GM21367 (cell line): ENCODE results near the gene AJAP1.
"Not testable (repeated sequence)": the region's sequence is repeated elsewhere in the genome, so short reads cannot be mapped to it uniquely, and the experiment has no call there.

Experiments
- ATAC-seq: cut with Tn5 transposase; IDR thresholded peaks from one replicate; pipeline ENCODE4 v1.9.1; 2021; ENCODE audit not compliant: unreplicated experiment

Gene AJAP1

DNA sequence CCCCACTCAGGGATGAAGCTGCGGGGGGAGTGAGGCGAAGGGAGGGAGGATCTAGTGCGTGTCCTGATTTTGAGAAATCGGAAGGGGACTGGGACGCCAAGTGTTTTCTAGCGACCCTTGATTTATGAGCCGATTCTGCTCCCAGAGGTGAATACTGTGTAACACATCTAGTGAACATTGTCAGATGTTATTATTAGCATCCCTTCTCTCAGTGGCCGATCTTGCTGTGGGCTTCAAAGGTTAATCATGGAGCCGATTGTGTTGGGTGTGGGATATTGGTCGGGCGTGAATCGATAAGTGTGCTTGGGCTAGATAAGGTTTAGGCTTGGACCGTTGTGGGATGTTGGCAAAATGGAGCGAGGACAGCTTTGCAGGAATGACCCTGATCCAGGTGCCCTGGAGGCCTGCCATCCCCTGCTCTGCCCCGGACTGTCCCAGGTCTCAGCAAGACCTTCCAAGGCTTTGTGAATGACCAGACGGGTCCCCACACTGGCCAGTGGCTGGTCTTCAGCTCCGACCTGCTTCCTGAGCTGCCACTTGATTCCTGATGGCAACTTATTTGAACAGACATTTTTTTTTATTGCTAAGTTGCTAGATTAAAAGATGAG, 2.2 kb downstream of the AJAP1 start:
- ATAC-seq: no peak

DNA sequence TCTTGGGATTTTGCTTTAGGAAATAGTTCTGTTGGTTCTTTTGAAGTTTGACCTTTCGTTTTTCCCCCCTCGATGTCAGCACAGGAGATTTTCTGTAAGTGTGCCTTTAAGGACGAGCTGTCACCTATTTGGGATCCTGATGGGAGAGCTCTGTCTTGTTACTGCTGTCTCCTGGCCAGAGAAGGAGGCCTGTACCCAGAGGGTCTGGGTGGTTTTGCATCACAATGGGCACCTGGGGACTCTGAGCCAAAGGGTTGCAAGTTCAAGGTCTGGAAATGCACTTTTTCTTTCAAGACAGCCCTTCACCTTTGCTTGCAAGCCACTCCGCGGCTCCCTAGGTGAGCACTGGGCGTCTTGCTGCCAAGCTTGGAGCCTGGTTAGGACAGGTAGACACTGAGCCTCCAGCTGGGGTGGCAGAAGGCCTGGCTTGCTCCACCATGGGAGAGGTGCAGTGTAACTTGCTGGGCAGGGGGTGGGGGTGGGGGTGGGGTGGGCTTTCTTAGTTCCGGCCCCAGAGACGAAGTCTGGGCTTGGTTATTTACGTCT, 2.9 kb downstream of the AJAP1 start:
- no peak for ATAC-seq

DNA sequence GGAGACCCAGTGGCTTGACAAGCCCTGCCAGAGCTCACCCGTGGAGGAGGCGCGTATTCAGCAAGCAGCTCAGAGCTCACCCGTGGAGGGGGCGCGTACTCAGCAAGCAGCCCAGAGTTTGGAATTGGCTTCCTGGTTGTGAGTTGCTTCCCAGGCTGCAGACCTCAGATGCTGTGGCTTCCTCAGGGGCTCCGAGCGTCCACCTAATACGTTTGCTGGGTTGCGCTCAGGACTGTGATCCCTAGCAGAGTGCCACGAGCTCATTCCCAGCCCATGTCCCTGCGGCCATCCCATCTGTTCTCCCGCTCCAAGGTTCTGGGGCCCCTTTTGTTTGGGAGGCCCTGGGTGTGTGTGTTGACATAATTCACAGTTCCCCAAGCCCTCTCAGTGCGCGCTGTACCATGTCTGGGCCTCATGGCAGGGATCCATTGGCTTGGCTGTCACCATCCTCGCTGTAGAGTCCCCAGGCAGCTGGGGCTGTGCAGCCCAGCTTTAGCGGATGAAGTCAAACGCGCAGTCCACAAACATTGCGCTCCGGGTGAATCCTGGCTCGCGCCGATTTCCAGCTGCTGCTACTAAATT, 3.6 kb downstream of the AJAP1 start:
- ATAC-seq: no peak

DNA sequence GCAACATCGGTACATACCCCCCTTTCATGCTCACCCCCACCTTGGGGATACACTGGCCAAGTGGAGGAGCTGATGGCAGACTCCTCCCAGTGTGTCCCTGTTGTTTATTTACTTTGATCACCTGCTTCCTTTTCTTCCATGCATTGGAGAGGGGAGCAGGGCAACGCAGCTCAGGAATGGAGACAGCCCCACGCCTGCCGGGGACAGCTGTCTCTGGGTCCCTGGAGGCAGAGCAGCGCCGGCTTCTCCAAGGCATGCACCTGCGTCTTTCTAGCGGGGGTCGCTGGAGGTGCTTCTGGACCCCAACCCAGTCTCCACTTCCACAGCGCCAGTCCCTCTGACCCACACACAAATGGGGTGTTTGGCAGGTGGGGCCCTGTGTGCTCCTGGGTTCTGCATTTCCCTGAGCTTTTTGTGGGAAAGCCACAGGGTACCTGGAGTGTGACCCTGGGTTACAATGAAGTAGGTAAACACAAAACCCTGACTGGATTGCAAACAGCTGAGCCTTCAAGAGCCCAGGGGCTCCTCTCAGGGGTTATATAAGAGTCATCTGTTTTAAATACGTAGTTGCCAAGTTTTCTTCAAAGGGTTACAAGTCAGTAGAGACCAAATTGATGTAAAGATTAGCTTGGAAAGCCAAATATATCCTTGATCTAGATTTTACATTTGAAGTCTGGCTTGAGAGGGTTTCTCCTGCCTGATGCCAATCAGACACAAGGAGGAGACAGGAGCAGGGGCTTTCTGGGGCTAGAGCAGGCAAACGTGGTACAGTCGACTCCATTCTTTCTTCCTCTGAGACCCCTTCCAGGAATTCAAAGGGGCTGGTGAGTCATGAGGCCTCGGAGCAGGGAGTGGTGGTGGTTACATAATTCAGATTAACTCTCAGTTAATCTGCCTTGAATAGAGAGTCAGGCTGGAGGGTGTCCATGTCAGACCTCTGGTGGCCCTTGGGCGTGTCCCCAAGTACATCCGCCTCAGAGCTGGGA, 4.5 kb downstream of the AJAP1 start:
- no peak for ATAC-seq

DNA sequence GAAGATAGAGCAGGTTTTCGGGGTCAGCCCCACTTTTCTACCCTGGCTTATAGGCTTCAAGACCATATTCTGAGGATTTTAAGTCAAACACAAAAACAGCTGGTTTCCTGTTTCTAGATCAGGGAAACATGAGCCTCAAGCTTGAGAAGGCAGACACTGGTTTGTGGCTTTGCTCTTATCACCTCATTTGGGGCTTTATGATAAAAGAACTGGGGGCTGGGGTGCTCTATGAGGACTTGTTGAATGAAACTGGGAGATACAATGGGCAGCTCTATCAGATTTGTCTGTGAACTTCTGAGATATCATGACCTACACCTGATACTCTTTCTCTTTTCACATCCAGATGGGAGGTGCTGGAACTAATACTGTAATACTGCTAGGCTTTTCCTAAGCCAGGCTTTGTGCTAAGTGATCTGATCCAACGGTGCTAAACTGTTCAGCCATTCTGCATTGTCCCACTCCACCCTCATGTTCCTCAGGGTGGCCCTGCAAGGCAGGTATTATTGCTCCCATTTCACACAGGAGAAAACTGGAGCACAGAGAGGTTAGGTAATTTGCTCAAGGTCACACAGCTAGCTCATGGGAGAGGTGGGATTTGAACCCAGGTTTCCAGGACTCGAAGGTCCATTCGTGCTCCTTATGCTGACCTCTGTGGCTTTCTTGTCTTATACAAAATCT, 6.6 kb downstream of the AJAP1 start:
- ATAC-seq: no peak

DNA sequence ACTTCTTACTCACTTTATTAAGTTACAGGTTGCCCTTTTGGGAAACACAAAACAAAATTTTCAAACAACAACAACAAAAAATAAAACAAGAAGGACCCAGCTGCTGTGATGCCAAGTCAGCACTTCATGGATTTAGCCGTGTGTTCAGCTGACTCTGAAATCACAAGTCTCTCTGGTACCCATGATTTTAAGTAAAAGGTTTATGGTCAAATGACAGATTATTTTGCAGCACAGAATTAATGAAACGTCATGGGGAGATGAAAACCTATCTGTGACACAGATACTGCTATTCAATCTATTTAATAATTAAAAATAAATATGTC, 7.1 kb downstream of the AJAP1 start:
- no peak for ATAC-seq

DNA sequence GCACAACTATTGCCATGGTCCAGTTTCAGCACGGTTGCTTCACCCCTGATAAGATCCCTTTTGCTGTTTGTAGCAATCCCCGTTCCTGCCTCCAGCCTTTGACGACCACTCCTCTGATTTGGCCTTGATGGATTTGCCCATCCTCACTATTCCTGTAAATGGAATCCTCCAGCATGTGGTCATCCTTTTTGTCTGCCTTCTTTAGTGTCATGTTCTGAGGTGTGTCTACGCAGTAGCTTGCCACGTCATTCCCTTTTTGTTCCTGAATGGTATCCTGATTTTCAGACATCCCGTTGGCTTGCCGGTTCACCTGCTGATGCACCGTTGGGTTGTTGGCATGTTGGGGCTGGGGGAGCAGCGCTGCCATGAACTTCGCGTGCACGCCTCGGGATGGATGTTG, 7.8 kb downstream of the AJAP1 start:
- ATAC-seq: no peak

DNA sequence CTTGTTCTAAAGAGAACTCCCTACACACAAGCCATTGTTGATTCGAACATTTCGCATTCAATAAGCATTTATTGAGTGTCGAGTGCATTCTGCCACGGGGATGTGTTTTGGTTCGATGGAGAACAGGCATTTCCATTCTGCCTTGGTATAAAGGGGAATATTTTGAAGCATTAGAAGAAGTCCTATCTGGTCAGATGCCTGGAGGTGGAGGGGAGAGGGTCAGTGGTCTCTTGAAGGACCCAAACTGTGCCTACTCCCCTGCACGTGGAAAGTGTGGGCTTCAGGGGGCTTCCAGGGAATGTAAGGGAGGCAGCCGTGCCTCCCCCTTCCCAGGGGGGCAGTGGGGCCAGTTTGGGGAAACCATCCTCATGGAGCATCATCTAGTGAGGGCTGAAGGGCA, 8.3 kb downstream of the AJAP1 start:
- no peak for ATAC-seq

DNA sequence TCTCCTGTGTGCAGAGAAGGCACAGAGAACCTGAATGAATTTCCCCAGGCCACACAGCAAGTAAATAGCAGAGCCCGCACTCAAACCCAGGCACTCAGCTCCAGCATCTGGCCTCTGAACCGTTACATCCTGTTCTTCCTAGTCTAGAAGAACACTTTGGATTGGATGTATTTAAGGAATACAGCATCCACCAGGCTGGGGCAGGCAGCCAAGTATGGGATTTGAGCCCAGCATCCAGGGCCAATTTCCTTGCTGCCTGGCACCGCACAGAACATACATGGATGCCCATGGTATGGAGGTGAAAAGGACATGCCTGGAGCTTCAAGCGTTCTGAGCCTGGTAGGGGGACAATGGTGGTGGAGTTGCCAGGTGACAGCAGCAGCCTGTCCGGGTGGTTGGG, 9.7 kb downstream of the AJAP1 start:
- ATAC-seq: no peak

DNA sequence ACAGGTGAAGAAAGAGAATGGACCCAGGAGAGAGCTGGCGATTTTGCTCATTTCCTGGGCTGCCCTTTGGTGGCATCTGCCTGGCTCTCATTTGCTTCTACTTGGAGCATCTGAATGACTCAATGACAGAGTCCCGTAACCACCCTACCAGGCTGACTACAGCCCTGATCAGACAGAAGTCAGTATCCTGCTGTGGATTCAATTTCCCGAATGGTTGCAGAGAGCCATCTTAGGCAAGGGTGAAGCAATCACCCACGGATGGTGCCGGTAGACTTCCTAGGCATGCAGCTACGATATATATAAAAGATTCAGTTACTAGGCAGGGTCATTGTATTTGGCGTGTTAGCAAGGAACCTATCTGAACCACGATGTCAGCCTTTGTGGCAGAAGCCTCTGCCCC, 10.2 kb downstream of the AJAP1 start:
- ATAC-seq: no peak

DNA sequence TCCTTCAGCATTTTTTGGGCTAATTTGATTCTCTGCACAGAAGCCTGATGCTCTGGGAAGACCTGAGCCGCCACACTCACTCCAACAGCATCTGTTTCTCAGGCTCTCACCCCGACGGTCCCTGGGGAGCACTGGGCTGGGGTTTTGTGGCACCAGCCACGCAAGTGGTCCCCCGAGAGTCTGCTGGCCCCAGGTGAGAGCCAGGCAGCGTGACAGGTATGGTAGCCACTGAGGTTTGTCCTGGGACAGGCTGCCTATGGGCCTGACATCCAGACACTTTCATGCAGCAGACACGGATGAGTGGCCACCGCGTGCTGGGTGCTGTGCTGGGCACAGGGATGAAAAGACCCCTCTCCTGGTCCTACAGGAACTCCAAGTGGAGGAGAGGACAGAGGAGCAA, 11.0 kb downstream of the AJAP1 start:
- ATAC-seq: no peak

DNA sequence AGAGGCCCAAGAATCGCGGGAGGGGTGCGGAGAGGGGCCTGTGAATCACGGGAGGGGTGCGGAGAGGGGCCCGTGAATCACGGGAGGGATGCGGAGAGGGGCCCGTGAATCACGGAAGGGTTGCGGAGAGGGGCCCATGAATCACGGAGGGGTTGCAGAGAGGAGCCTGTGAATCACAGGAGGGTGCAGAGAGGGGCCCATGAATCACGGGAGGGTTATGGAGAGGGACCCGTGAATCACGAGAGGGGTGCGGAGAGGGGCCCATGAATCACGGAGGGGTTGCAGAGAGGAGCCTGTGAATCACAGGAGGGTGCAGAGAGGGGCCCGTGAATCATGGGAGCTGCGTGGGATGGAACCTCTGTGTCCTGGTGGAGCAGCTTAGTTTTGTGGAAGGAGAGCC, 12.3 kb downstream of the AJAP1 start:
- not testable (repeated sequence) for ATAC-seq

DNA sequence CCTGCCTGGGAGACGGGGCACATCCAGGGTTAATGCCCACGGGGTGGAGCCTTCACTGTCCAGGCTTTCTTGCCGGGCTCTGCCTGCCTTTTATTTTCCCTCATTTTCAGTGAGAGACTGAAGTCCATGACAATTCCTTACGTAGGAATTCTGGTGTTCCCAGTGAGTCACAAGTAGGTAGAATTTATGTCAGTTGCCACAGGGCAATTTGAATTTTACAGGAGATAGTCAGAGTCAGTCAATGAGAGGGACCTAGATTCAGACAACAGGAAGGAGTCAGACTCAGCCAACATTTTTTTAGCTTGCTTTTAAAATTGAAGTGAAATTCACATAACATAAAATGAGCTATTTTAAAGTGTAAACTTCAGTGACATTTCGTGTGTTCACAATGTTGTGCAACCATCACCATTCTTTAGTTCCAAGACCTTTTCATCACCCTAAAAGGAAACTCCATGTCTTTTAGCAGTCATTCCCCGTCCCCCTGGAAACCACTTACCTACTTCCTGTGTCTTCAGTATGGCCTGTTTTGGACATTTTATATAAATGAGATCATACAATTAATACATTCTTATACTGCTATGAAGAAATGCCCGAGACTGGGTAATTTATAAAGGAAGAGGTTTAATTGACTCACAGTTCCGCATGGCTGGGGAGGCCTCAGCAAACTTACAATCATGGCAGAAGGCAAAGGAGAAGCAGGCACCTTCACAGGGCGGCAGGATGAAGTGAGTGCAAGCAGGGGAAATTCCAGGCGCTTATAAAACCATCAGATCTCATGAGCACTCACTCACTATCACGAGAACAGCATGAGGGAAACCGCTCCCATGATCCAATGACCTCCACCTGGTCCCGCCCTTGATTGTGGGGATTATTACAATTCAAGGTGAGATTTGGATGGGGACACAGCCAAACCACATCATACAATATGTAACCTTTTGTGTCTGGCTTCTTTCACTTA, 14.6 kb downstream of the AJAP1 start:
- ATAC-seq: no peak

DNA sequence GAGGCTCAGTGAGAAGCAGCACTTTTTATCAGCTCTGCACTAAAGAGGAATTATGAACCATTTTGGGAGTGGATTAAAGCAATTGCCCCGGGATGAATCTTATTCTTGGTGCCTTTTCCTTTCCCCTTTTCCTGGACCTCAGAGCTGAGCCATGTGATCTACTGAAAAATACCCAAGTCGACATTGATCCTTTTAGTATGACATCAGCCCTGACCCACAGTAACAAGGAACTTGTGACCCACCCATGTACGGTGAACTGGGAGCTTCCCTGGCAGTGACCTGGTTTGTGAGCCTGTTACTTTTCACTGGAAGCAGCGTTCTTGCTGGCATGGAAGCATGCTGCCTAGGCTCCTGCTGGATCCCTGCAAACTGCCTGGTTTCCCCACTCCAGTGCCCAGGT, 15.9 kb downstream of the AJAP1 start:
- ATAC-seq: no peak

DNA sequence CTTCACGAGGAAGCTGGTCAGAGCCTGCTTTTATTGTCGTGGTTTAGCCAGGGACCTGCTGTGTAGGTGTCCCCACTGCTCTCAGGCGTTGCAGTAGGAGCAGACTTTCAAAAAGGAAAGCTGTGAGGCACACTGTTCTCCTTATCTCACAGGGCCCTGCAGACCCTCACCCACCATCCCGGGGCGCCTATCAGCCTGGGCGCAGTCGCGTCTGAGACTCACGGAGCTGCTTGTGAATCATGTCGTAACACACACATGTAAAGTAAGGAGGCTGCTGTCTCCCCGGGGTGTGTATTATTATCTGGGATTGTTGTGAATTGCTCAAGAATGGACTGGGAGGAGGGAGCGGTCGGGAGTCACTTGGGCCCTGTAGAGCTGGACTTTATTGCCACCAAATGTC, 17.4 kb downstream of the AJAP1 start:
- no peak for ATAC-seq

DNA sequence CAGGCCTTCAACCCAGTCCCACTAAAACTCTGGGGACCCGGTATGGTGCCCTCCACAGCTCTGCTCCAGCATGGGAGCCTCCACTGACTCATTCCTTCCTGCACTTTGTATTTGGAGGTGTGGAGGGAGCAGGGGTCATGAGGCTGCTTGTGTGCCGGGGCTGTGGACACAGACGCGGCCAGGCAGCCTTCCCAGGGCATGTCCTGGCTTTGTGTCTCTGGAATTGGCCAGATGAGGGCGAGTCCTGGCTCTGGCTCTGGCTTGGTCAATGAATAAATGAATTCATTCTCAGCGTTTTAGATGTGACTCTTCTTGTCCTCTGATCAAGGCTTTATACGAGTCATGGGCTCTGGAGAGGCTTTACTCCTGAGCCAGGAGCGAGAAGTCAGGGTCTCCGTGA, 19.1 kb downstream of the AJAP1 start:
- ATAC-seq: no peak

DNA sequence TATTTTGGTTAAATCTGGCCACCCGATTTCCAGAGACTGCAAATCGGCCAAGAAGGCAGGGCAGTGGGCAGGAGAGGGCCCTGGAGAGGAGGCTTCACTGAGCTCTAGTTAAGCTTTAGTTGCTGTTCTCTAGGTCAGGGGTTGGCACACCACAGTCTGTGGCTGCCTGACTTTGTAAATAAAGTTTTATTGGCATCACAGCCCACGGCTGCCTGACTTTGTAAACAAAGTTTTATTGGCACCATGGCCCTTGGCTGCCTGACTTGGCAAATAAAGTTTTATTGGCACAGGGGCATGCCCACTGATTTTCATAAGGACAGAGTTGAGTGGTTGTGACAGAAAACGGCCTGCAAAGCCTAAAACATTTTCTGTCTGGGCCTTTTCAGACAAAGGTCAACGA, 19.7 kb downstream of the AJAP1 start:
- ATAC-seq: no peak

DNA sequence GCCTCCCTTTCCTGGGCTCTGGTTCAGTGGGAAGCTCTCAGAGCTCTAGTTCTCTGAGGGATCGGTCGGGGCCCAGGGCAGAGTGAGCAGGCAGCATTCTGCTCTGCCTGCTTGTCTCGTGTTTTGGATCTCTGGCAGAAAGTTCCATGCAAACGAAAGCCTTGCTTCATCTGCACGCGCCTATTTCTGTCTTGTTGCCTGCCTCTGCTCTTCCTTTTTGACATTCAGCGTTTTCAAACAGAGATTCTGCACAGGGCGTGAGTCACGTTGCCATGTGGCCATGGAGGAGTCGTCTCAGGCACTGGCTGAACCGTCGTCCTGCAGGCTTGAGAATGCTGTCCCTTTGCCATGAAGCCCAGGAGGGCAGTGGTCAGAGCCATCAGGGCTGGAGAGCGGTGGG, 20.3 kb downstream of the AJAP1 start:
- no peak for ATAC-seq

DNA sequence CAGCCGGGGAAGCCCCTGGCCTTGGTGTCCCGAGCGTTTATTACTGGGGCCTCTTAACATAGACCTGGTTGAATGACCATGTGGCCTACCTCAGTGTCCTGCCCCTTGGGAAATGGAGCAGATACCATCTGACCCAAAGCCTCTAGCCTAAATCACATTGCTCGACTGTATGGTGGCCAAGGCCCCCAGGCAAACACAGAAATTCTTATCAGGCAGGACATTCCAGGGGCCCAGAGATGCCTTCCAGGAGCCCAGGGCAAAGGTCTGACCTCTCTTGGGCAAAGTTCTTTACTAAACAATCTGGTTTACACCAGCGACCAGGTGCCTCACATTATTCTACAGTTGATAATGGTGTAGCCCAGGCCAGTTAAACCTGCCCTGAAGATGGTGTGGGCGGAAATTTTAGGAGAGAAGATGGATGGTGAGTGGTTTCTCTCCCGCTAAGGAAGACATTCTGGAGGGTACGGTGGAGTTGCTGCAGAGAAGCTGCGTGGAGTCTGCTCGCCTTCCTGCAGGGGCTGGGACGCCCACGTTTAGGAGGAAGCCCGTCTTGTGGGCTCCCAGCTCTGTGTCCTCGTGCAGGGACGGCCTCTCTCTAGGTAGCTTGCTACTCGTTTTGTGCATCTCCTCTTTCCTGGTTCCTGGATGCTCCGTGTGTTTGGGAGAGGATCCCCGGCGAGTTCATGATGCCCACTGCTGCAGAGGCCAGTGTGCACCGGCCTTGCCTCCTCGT, 21.2 kb downstream of the AJAP1 start:
- ATAC-seq: no peak

DNA sequence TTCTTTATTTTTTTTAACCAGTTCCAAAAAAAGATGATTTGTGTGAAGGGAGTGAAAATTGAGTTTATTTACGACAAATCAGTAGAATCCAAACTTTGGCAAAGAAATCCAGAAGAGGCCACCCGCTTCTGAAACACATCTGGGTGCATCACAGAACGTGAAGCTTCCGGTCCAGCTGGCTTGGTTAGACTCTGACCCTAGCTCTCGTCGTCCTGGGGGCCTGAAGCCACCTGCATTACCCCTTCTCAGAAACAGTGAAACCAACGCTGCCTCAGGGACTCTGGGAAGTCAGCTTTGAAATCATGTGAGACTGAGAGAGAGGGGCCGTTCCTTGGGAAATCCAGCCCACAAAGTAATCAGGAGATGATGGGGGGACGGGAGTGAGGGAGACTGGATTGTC, 21.8 kb downstream of the AJAP1 start:
- no peak for ATAC-seq
